Astrocyte (in vitro differentiated cells and primary cell): Measurements from ENCODE around the gene NTN4. TPM values are rescaled to one million over a fixed set of nuclear protein-coding genes. Genes with fewer than 3 reads are reported as not detected.

Source experiments
- DNase-seq: peaks from one replicate; pipeline ENCODE4 v3.0.0-alpha.2; 2010; ENCODE audit warnings: low read depth
- FAIRE-seq: peaks from 2 replicates; lab custom pipeline; 2011; peaks lifted over from hg19 to GRCh38; lab: Jason Lieb, UNC
- H2AFZ ChIP-seq: 2 replicates; pipeline ENCODE4 v1.6.0; 2012; ENCODE audit warnings: low read depth, low read length, inconsistent platforms
- H3K27ac ChIP-seq: 2 replicates; pipeline ENCODE4 v1.5.1; 2011; ENCODE audit warnings: low read depth, low read length, inconsistent platforms
- H3K27me3 ChIP-seq: 2 replicates; pipeline ENCODE4 v1.6.0; 2011; ENCODE audit warnings: low read length, inconsistent platforms; ENCODE audit not compliant: insufficient read depth
- H3K36me3 ChIP-seq: 2 replicates; pipeline ENCODE4 v1.5.1; 2011; ENCODE audit warnings: low read length, inconsistent platforms; ENCODE audit not compliant: insufficient read depth
- H3K4me1 ChIP-seq: 2 replicates; pipeline ENCODE4 v1.5.1; 2011; ENCODE audit warnings: low read length, inconsistent platforms; ENCODE audit not compliant: insufficient read depth
- H3K4me2 ChIP-seq: 2 replicates; pipeline ENCODE4 v1.6.0; 2012; ENCODE audit warnings: low read length, inconsistent platforms
- H3K4me3 ChIP-seq: 2 replicates; pipeline ENCODE4 v1.5.1; 2011; ENCODE audit warnings: low read depth, mild to moderate bottlenecking, low read length, inconsistent platforms; ENCODE audit not compliant: insufficient read depth
- H3K79me2 ChIP-seq: 2 replicates; pipeline ENCODE4 v1.6.0; 2012; ENCODE audit warnings: mild to moderate bottlenecking, low read length, inconsistent platforms; ENCODE audit not compliant: insufficient read depth
- H3K9ac ChIP-seq: 2 replicates; pipeline ENCODE4 v1.6.0; 2012; ENCODE audit warnings: mild to moderate bottlenecking, low read length, inconsistent platforms
- H3K9me3 ChIP-seq: 2 replicates; pipeline ENCODE4 v1.5.1; 2012; ENCODE audit warnings: low read depth, mild to moderate bottlenecking, low read length, inconsistent platforms; ENCODE audit not compliant: insufficient read depth
- H4K20me1 ChIP-seq: 2 replicates; pipeline ENCODE4 v1.6.0; 2012; ENCODE audit warnings: low read length, inconsistent platforms; ENCODE audit not compliant: insufficient read depth
- H3K27ac Mint-ChIP-seq: one replicate; pipeline ENCODE4 v1.8.0; 2021; ENCODE audit warnings: mild to moderate bottlenecking, mixed read lengths; ENCODE audit not compliant: unreplicated experiment
- H3K27me3 Mint-ChIP-seq: one replicate; pipeline ENCODE4 v1.8.0; 2021; ENCODE audit warnings: low read depth, mixed read lengths; ENCODE audit not compliant: unreplicated experiment
- H3K36me3 Mint-ChIP-seq: one replicate; pipeline ENCODE4 v1.8.0; 2021; ENCODE audit warnings: low read depth, mixed read lengths; ENCODE audit not compliant: unreplicated experiment
- H3K4me1 Mint-ChIP-seq: one replicate; pipeline ENCODE4 v1.8.0; 2021; ENCODE audit warnings: low read depth, mixed read lengths; ENCODE audit not compliant: unreplicated experiment
- H3K4me3 Mint-ChIP-seq: one replicate; pipeline ENCODE4 v1.8.0; 2021; ENCODE audit warnings: mild to moderate bottlenecking, moderate library complexity, mixed read lengths; ENCODE audit not compliant: unreplicated experiment
- H3K9me3 Mint-ChIP-seq: one replicate; pipeline ENCODE4 v1.8.0; 2021; ENCODE audit warnings: mild to moderate bottlenecking, mixed read lengths; ENCODE audit not compliant: unreplicated experiment
- EZH2 ChIP-seq: IDR thresholded peaks from 2 replicates; pipeline ENCODE4 v1.6.1; 2012; ENCODE audit warnings: mild to moderate bottlenecking, low read length, inconsistent platforms; ENCODE audit not compliant: insufficient read depth
- total RNA-seq: library from RNA; stranded (reverse); gene quantifications from 2 replicates; pipeline ENCODE4 v1.2.1, GENCODE V29; 2021
- TF ChIP-seq, protein P1 (sequence below): IDR thresholded peaks from 2 replicates; pipeline ENCODE4 v1.5.1; 2011; ENCODE audit warnings: low read depth, mild to moderate bottlenecking, inconsistent platforms, low read length, moderate library complexity; ENCODE audit not compliant: insufficient read depth

The NTN4 gene
- total RNA-seq, 1 donor from 2014 or later: 28.9 TPM

DNA sequence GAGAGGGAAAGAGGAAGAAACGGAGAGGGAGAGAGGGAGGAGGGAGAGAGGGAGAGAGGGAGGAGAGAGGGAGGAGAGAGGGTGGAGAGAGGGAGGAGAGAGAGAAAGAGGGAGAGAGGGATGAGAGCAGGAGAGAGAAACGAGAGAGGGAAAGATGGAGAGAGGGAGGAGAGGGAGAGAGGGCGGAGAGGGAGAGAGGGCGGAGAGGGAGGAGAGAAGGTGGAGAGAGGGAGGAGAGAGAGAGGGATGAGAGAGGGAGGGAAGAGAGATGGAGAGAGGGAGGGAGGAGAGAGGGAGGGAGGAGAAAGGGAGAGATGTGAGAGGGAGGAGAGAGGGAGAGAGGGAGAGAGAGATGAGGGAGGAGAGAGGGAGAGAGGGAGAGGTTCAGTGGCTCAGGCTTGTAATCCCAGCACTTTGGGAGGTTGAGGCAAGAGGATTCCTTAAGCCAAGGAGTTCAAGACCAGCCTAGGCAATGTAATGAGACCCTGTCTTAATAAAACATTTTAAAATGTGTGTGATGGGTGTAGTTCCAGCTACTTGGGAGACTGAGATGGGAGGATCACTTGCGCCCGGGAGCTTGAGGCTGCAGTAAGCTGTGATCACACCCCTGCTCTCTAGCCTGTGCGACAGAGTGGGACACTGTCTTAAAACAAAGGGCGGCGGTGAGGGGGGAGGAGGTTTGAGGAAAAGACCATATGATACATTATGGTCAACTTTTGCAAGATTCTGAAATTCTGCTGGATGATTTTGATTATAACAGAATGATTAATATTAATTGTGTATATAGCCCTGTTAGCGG lies 46.9 kb upstream of the NTN4 start:
- no peaks in the 10 kb centered on the region for H3K4me1 Mint-ChIP-seq
- Histone ChIP-seq H3K27me3 (no peaks in the 10 kb centered on the region), H3K4me1 (peaks cover 16% of the 10 kb centered on the region), H4K20me1 (no peaks in the 10 kb centered on the region), H3K9me3 (no peaks in the 10 kb centered on the region), H3K36me3 (no peaks in the 10 kb centered on the region), H3K4me2 (peak overlapping the region; percentile 79), H3K79me2 (no peaks in the 10 kb centered on the region), H3K27ac (peak overlapping the region; percentile 60), H2AFZ (peak overlapping the region; percentile 81), H3K9ac (peak overlapping the region; percentile 56), H3K4me3 (peak overlapping the region; percentile 17)
- DNase-seq (no peak), FAIRE-seq (no peak)
- H3K4me3 Mint-ChIP-seq: no peak overlapping the region
- H3K36me3 Mint-ChIP-seq: no peaks in the 10 kb centered on the region
- H3K27ac Mint-ChIP-seq: no peak overlapping the region
- no peak for TF ChIP-seq EZH2
- H3K9me3 Mint-ChIP-seq: no peaks in the 10 kb centered on the region
- H3K27me3 Mint-ChIP-seq: peaks cover 16% of the 10 kb centered on the region

DNA sequence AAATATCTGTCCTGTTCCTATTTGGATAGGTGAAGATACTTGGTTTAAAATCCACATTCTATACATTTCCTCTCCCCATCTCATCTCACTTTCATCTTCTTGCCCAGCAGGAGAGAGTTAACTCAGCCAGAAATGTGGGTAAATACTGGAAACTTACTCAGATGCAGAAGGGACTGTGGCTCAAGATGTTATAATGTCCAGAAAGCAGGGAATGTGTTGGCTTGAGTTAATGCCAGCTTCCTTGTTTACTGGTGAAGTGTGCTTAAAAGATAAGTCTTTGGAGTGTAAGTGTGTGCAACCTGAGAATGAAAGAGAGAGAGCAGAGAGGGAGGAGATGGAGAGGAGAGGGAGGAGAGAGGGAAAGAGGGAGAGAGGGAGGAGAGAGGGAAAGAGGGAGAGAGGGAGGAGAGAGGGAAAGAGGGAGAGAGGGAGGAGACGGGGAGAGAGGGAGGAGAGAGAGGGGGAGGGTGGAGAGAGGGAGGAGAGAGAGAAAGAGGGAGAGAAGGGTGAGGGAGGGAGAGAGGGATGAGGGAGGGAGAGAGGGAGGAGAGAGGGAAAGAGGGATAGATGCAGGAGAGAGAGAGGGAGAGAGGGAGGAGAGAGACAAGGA lies 46.2 kb upstream of the NTN4 start:
- peak overlapping the region; percentile 56 for H3K9ac ChIP-seq
- DNase-seq (peak; percentile 61), FAIRE-seq (no peak)
- H3K36me3 ChIP-seq: no peaks in the 10 kb centered on the region
- peak overlapping the region; percentile 79 for H3K4me2 ChIP-seq
- H3K9me3 Mint-ChIP-seq: no peaks in the 10 kb centered on the region
- no peaks in the 10 kb centered on the region for H3K4me1 Mint-ChIP-seq
- no peaks in the 10 kb centered on the region for H3K79me2 ChIP-seq
- no peaks in the 10 kb centered on the region for H4K20me1 ChIP-seq
- H3K4me3 Mint-ChIP-seq: no peak overlapping the region
- H3K27me3 Mint-ChIP-seq: peaks cover 16% of the 10 kb centered on the region
- H3K27ac Mint-ChIP-seq: no peak overlapping the region
- peak overlapping the region; percentile 81 for H2AFZ ChIP-seq
- H3K27me3 ChIP-seq: no peaks in the 10 kb centered on the region
- peaks cover 16% of the 10 kb centered on the region for H3K4me1 ChIP-seq
- H3K4me3 ChIP-seq: peak overlapping the region; percentile 17
- TF ChIP-seq EZH2: no peak
- TF ChIP-seq, protein P1, sequence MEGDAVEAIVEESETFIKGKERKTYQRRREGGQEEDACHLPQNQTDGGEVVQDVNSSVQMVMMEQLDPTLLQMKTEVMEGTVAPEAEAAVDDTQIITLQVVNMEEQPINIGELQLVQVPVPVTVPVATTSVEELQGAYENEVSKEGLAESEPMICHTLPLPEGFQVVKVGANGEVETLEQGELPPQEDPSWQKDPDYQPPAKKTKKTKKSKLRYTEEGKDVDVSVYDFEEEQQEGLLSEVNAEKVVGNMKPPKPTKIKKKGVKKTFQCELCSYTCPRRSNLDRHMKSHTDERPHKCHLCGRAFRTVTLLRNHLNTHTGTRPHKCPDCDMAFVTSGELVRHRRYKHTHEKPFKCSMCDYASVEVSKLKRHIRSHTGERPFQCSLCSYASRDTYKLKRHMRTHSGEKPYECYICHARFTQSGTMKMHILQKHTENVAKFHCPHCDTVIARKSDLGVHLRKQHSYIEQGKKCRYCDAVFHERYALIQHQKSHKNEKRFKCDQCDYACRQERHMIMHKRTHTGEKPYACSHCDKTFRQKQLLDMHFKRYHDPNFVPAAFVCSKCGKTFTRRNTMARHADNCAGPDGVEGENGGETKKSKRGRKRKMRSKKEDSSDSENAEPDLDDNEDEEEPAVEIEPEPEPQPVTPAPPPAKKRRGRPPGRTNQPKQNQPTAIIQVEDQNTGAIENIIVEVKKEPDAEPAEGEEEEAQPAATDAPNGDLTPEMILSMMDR: no peak
- H3K36me3 Mint-ChIP-seq: no peaks in the 10 kb centered on the region
- no peaks in the 10 kb centered on the region for H3K9me3 ChIP-seq
- peak overlapping the region; percentile 60 for H3K27ac ChIP-seq

DNA sequence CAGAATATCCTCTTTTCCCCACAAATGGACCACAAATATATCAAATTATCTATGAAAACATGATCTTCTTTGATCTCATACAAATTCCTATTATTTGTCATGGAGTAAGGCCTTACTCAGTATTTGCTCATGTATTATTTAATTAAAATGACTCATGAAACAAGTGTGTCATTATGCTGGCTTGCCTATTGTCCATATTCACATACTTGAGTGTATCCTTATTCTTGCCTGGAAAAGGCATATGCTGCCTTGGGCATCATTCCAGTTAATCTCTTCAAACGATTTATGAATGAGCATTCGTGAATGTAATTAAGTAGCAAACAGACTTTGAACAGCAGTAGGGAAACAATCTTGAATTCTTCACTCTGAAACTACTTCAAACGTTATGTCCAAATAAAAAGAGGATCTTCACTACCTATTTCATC lies 45.6 kb upstream of the NTN4 start:
- Mint-ChIP-seq H3K27me3 (peaks cover 16% of the 10 kb centered on the region), H3K9me3 (no peaks in the 10 kb centered on the region), H3K4me1 (no peaks in the 10 kb centered on the region), H3K36me3 (no peaks in the 10 kb centered on the region), H3K27ac (no peak overlapping the region), H3K4me3 (no peak overlapping the region)
- Histone ChIP-seq H3K4me1 (peaks cover 16% of the 10 kb centered on the region), H3K9ac (peak overlapping the region; percentile 56), H3K4me3 (peak overlapping the region; percentile 17), H3K9me3 (no peaks in the 10 kb centered on the region), H4K20me1 (no peaks in the 10 kb centered on the region), H3K27me3 (no peaks in the 10 kb centered on the region), H3K27ac (peak overlapping the region; percentile 60), H3K79me2 (no peaks in the 10 kb centered on the region), H3K4me2 (peak overlapping the region; percentile 79), H3K36me3 (no peaks in the 10 kb centered on the region), H2AFZ (no peak overlapping the region)
- FAIRE-seq (no peak), DNase-seq (peak; percentile 83)
- TF ChIP-seq, protein P1: no peak
- TF ChIP-seq EZH2: no peak
